Stimulated activated CD8-positive, alpha-beta memory T cell treated with anti-CD3 and anti-CD28 coated beads, Interleukin-12 subunit alpha, Interleukin-12 subunit beta, amount 100 ng/mL, for 4 hours (primary cell): ENCODE measurements around the gene WDFY4.

Source experiments
- DNase-seq: peaks from one replicate; pipeline ENCODE4 v3.0.0-alpha.2; 2020; ENCODE audit warnings: low read depth

The WDFY4 gene

DNA sequence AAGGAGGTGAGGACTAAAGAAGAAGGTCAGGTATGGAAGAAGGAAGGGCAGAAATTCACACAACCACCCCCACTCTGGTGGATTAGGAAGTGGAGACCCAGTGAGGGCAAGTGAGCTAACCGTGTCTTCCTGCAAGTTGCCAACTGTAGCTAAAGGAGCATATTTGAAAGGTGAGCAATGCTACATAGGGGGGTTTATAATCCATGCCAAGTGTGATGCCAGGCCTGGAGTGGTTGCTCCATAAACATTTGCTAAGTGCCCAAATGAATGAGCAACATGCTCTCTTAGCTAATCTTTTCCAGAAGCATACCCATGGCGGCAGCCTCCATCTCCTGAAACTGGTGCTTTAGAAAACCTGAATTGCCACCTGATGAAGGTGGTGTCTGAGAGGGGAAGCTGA, 133.4 kb downstream of the WDFY4 start:
- no peak for DNase-seq

DNA sequence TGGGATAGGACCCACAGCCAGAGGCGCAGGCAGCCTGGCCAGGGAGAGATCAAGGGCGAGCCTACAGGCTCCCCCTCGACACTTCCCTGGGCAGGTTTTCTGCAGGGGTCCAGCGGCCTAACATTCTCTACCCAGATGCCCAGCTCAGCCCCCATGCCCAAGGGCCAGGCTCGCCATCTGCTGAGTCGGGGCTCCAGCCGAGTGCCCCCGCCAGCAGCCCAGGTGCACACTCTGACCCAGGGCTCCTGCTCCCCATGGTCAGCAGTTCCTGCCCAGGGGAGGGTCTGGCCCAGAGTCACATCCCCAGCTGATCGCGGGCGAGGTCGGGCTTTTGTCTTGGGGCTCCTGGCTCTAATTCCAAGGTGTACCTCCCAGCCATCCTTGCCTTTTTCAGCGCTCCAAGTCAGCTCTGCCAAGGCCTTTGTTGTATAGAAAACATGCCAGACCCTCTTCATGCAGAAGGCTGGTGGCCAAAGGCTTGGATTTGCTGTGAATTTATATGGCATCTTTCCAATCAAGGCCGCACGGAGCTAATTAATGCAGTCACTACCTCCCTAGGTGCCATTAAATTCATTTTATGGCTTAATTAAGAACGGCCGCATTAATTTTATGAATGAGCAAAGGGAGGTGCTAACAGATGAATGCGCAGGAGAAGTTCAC, 134.3 kb downstream of the WDFY4 start:
- no peak for DNase-seq

- DNase-seq: no peak
Observed at GRCh38 chr10:48819783-48820182, 135.1 kb downstream of the WDFY4 start.

DNA sequence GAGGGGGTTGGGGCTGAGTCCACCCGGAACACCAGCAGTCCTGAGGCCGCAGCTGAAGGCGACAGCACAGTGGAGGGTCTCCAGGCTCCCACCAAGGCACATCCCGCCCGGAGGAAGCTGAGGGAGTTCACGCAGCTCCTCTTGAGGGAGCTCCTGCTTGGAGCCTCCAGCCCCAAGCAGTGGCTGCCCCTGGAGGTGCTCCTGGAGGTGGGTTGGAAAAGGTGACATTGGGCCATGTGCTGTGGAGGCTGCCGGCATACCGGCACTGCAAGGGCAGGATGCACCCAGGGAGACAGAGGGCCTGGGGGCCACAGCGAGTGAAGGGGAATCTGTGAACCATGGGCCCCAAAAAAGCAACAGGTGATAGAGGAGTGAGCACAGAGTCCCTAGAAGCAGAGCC, 135.6 kb downstream of the WDFY4 start:
- DNase-seq: no peak

DNA sequence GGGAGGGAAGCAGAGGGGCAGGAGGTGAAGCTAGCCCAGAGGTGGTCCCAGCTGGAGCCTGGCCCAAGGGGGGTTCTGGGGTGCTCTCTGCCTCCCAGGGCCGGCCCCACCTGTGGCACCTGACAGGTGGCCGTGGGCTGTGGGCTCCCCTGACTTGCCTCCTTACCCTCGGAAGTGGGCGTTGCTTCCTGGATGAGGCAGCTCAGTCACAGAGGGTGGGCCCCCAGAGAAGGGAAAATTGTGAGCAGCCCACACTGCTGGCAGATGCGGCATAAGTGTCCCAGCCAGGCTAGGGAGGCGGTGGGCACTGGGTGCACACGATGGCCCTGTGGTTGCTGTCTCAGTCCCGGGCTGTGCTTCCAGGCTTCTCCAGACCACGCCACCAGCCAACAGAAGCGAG, 136.0 kb downstream of the WDFY4 start:
- DNase-seq: no peak

- DNase-seq: no peak
Observed at GRCh38 chr10:48821111-48821510, 136.4 kb downstream of the WDFY4 start.

DNA sequence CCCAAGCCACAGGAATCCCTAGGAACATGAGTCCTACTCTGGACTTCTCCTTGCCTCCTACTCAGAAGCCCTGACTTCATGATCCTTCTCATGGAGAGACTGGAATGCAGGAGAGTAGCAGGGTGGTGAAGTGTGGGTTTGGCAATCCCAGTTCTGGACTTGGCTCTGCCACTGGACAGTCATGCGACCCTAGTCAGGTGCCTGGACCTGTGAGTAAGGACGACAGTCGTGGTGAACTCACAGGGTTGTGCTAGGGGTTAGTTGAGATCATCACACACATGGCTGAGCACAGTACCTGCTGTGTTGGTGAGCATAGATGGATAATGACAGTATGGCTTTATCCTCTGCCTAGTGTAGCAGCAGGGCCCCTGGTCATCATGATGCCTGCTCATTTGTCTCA, 137.0 kb downstream of the WDFY4 start:
- DNase-seq: no peak

DNA sequence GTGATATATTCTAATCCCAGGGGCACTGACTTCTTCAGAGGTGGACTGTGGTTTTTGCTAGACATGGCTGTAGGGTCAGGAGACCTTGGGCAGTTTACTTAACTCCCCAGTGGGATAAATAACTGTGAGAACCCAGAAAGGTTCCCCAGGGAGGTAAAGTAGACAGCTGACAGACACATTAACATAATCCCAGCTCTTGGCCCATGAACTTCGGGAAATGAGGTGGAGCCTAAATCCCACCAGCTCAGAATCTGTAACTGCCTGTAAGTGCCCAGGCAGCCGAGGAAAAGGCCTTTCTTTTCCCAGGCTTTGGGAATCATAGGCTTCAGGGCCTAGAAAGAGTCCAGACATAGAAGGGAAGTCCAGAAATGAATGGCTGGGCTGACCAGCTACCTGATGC, 149.0 kb downstream of the WDFY4 start:
- no peak for DNase-seq

GRCh38 chr10:48834189-48834965, 149.7 kb downstream of the WDFY4 start:
- no peak for DNase-seq

GRCh38 chr10:48835781-48836180, 151.1 kb downstream of the WDFY4 start:
- no peak for DNase-seq

GRCh38 chr10:48836605-48837004, 151.9 kb downstream of the WDFY4 start:
- no peak for DNase-seq

- DNase-seq: no peak
Observed at GRCh38 chr10:48838834-48839233, 154.2 kb downstream of the WDFY4 start.

GRCh38 chr10:48839809-48840679, 155.4 kb downstream of the WDFY4 start:
- no peak for DNase-seq

DNA sequence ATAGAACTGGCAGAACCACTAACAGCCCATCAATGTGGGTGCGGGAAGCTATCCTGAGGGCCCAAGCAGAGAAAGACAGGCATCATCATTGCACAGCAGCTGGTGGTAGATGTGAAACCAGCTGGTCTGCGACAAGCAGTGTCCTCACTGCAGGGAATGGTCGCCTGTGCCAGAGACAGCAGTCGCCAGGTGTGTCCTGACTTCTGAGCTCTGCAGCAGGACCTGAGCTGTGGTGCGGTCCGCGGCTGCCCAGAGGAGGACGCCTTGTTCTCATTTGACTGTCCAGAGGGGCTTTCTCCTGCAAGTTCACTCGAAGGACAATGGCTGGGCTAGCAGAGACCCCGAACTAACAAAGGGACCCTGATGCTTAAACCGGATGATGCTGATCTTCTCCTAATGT, 157.6 kb downstream of the WDFY4 start:
- no peak for DNase-seq

DNA sequence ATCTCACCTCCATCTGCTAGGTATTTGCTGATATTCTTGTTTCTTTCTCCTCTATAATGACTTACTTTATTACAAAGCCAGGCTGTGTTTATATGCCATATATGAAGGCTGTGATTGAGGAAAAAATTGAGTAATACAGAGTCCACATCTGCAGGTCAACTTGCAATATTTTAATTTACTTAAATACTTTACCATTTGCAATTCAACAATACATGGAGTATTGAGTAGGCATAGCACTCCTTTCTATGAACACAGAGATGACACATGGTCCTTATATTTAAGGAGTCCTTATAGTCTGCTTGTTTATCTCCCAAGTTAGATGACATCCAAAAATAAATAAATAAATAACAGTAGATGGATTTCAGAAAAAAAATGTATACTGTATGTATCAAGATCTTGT, 158.5 kb downstream of the WDFY4 start:
- no peak for DNase-seq

GRCh38 chr10:48844616-48845015, 159.9 kb downstream of the WDFY4 start:
- no peak for DNase-seq

DNA sequence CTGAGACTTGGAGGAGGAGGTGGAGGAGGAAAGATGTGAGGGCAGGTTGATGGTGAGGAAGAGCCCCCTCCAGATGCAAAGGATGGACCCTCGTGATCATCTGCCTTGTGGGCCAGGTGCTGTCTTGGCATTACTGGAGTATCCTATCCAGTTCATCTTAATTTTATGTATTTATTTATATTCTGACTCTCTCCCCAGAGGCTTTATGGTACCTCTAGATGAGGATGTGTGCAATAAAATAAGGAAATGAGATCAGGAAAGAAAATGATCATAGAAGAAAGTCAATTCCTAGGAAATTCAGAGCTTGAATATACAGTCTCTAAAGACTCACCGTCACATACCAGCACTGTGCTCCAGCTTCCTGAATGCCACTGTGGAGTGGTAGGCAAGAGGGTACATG, 160.8 kb downstream of the WDFY4 start:
- no peak for DNase-seq

DNA sequence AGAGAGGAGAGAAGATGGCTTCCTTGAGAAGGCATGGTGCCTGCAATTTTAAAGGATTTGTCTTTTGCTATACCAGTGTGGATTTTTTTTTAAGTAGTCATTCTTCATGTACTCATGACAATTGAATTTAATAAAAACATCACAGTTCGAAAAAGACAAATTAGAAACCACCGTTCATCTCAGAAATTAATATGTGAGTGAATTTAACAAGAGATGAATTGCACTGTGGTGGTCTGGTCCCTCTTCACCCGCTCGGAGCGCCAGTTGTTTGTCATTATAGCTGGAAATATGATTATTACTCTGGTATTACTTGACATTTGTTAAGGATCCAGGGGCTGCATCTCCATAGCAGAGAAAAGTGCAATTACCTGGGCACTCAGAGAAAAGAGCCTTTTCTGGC, 163.0 kb downstream of the WDFY4 start:
- DNase-seq: no peak

GRCh38 chr10:48856855-48857254, 172.2 kb downstream of the WDFY4 start:
- no peak for DNase-seq

DNA sequence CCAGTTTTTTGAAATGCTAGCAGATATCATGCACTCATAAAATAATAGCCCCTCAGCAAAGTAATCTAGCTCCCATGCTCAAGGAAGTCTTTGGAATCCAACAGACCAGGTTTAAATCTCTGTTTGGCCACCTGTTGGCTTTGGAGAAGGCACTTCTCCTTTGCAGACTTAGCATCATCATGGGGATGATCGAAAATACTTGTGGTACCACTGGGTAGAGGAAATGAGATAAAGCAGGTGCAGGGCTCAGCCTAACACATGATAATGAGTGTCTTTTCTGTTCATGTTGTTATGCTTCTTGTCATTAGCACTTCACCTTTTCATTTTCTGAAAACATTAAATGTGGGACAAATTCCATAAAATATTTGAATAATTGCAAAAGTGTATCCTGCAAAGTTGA, 187.6 kb downstream of the WDFY4 start:
- no peak for DNase-seq

- DNase-seq: no peak
Observed at GRCh38 chr10:48878091-48878490, 193.4 kb downstream of the WDFY4 start.

- DNase-seq: no peak
Observed at GRCh38 chr10:48879451-48879850, 194.8 kb downstream of the WDFY4 start.
